Stimulated activated CD4-positive, alpha-beta T cell treated with anti-CD3 and anti-CD28 coated beads, Interleukin-1b, Interleukin-23, amount 100 ng/mL, for 4 hours (primary cell): ENCODE data around the gene DARS2.
"Not testable (repeated sequence)": the region's sequence is repeated elsewhere in the genome, so short reads cannot be mapped to it uniquely, and the experiment has no call there.

ENCODE experiments used
- DNase-seq, 2 donors: peaks; one replicate each; pipeline ENCODE4 v3.0.0-alpha.2; 2020; ENCODE audit warnings: low read depth in 2 of 2

The DARS2 gene

DNA sequence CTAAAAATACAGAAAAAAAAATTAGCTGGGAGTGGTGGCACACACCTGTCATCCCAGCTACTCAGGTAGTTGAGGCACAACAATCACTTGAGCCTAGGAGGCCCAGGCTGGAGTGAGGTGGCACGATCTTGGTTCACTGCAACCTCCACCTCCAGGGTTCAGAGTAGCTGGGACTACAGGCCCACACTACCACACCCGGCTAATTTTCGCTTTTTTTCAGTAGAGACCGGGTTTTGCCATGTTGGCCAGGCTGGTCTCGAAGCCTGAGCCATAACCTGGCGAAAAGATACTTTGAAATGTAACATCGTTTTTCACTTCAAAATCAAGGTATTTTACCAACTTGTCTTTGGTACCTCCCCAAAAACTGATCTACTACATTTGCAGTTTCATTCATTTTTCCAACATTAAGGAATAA lies 37.3 kb downstream of the DARS2 start:
- no peak for DNase-seq

DNA sequence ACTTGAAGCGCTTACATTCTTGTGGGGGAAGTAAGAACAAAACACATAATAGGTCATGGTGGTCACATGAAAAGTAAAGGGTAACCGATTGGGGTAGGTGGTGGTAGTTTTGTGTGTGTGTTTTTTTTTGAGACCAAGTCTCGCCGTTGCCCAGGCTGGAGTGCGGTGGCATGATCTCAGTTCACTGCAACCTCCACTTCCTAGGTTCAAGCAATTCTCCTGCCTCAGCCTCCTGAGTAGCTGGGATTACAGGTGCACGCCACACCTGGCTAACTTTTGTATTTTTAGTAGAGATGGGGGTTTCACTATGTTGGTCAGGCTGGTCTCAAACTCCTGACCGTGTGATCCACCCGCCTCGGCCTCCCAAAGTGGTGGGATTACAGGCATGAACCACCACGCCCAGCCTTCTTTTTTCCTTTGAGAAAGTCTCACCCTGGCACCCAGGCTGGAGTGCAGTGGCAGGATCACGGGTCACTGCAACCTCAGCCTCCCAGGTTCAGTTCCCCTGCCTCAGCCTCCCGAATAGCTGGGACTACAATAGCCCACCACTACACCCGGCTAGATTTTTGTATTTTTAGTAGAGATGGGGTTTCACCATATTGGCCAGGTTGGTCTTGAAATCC lies 37.8 kb downstream of the DARS2 start:
- peak in 1 of 2 donors; percentile 29 for DNase-seq

DNA sequence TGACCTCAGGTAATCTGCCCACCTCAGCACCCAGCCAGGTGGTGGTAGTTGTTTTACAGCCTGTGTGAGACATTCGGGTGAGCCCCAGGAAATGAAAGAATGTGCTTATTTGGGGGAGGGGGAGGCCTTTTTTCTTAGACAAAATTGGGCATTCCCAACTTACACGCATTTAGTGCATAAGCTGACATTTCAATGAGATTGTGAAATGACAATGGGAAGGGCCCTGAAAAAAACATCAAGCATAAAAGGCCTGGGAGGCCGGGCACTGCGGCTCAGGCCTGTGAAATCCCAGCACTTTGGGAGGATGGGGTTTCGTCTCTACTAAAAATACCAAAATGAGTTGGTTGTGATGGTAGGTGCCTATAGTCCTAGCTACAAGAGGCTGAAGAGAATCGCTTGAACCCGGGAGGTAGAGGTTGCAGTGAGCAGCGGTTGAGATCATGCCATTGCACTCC lies 38.3 kb downstream of the DARS2 start:
- DNase-seq, result no peak

DNA sequence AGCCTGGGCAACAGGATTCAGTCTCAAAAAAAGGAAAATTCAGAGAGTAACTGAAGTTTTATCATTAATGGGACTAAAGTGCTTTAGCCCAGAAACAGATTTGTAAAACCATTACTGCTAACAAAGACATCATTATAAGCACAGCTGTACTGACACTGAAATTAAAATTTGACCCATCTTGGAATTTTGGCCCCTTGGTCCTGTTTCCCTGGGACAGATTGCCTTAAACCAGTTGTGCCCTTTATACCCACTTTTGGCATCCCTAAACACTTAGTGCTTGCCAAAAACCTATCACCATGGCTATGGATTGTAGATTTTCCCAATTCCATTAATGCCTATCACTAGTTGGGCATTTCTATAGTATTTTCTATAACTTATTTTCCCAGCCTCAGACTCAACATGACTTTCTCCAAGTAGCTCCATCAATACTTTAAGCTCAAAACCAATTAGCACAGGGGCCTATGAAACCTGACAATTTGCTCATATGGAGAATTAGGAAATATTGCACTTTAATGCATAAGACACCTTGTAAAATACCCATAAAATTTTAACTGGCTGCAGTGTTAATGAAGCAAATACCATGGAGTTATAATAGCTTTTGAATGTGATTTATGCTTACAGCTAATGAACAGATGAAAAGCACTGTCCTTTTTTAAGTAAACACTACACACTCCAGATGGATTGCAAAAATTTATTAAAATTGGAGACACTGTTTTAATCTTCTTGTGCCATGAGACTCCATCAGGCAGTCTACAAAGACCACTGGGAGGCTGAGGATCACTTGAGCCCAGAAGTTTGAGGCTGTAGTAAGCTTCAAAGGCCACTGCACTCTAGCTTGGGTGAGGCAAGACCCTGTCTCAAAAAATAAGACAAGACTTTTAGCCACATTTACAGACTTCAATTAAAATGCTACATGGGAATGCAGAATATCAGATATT lies 39.0 kb downstream of the DARS2 start:
- no peak for DNase-seq

DNA sequence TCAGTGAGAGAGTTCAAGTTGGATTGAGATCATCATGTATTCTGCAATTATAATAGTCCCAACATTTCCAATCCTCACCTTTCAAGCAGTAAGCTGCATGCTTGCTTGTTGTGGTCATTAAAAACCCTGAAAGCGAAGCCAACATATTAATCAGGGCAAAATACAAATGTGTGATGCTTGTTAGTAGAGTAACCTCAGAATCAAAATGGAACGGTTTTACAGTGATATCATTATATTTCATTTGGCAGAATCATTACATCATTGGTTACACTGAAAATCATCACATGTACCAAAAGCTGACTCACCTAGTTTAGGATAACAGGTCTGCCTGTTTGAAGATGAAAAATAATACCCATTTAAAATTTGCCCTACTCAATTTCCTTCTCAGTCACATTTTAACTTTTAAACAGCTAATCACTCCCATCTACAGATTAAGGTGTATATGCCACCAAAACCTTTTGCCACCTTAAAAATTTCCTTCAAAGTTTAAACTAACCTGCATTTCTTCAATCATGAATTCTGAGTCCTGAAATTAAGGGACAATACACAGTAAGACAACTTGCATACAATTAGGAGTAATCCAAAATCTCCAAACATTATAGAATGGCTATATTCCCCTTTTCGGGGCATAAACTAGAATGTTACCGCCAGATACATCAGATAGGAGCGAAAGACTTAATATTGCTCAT lies 39.9 kb downstream of the DARS2 start:
- no peak for DNase-seq

DNA sequence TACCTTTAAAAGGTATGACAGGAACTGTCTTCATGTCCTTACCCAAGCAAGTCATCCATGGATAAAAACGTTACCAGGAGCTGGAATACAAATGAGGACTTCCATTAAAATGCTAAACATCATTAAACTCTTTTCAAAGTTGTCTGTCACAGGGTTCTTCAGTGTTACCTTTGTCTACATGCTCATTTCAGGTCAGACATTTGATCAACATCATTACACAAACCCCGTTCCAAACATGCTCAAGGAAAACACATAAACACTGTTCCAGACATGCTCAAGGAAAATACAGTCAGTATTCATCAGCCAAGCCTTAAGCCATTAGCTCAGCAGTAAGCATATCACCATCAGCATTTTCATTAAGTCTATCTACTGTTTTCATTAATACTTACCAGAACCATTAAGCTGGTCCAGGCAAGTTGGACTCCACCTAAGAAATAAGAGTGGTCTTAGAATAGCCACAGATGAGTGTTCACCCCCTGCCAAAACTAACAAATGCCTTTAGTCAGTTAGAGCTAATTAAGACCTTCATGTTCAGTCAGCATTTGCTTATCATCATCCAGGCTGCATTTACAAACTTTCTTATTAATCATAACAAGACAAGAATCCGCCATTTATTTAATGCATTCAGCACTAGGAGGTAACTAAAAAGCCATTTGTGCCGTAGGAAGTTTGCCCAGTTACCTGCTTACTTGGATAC lies 41.1 kb downstream of the DARS2 start:
- DNase-seq, result no peak

DNA sequence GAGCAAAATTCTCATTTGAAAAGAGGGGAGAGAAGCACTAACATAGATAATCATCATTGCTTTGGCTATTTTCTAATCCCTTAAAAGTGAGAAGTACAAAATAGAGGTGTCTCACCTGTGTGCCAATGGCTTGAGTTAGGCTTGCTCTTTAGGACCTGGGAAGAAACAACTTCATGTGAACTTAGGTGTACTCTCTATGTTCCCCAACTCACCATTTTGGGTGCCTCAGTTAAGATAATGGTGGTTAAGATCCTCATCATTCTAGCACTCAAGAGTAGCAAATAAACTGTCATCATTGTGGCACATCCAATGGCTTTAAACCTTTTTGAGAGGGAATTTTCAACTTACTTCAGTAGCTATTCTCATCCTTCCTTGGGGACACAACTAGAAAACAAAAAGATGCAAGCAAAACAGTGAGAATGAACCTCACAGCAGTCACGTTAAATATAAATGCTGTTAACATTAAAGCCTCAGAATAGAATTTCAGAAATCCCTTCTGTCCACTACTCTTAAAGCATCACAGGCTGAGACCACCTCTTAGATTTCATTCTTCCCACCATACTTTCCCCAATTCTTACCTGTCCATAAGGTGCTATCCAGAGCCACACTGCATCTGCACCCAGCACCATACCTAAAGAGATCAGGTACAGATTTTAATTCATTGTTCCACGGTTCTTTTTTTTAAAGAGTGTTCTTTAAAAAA lies 42.1 kb downstream of the DARS2 start:
- DNase-seq, result no peak

DNA sequence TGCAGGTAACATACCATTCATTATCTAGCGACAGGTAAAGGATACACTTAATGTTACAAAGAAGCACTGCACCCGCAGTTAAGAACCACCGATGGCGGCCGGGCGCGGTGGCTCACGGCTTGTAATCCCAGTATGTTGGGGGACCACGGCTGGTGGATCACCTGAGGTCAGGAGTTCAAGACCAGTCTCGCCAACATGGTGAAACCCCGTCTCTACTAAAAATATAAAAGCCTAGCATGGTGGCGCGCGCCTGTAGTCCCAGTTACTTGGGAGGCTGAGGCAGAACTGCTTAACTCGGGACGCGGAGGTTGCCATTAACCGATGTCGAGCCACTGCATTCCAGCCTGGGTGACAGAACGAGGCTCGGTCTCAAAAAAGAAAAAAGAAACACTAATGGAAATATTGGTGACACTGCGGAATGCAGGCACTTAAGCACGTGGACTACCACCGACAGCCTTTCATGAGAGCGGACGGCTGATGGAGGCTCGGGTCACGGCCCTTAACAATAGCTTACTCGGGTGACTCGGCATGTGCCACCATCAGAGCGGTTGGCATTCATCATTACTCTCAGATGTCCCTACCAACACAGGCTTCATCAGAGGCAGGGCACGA lies 42.8 kb downstream of the DARS2 start:
- no peak for DNase-seq

DNA sequence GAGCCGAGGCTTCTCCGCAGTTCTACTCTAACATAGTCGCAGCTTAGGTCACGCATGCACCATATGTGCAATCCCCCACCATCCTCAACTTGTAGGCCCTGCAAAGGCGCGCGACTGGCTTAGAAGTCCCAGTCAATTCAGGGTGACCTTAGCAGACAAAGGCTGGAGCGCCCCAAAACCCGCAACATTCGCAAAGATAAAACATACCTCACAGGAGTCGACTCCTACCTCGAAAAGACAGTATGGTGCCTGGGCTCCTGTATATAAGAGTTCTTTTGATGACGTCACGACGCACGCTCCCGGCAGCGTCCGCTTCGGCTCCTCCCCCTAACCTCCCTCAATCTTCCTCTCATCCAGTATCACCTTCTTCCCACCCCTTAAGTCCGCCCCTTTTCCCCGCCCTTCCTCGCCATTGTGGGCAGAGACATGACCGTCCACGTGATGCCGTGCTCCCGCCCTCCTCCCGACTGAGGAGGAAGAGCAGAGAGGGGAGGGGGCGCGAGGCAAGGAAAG lies 43.3 kb downstream of the DARS2 start, which contains the start of gene GAS5:
TSS of gene GAS5 (minus strand) at position 237 of the 513 bp plus-strand sequence.
- DNase-seq, result peak; percentile 98 to 99

DNA sequence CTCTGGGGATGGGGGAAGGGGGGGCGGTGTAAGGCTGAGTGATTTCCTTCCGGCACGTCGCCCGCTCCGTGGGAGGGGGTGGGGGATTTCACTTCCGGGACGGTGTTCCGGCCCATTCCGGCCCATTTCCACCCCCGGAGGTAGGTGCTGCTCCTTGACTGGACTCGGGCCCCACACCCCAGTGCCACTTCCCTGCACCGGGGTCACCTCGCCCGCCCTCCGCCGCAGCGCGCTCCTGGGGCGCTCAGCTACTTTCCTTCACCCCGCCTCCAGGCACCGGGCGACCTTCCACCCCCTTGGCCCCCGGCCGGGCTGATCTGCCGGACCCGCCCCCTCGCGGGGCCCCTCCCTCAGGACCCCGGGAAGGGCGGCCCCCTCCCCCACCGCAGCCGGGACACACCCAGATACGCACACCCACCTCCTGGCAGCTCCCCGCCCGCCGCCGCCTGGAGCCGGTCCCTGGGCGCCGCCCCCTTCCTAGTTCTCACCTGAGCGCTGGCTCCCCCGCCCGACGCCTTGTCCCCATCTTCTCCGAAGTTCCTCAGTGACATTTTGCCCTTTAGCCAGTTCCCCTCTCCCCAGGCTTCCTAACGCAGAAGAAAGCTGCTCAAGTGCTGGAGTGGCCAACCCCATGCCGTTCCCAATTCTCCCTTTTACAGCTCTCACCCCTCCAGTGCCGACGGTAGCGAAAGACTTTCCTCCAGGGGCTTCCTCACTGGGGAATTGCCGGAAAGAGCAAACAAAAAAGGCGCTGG lies 44.0 kb downstream of the DARS2 start, which contains the start of gene ZBTB37:
TSS of gene ZBTB37 (plus strand) at position 115 of the 755 bp plus-strand sequence. CDS start 1,846 bp downstream, outside the sequence.
- DNase-seq, result peak; percentile 86 to 95

DNA sequence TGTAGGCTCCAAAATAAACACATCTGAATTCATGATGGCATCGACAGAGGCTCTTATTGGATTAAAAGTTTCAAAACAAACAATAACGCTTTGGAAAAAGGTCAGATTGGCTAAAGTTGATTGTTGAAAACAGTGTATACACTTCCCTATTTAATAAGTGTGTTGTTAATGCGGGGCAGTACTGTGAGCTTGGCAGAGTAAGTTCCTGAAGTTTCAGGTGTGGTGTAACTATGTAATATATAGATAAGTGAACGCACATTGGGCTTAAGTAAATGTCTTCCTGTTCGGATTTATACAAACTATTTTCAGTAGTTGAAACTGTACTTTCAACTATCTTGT lies 44.5 kb downstream of the DARS2 start:
- no peak for DNase-seq

DNA sequence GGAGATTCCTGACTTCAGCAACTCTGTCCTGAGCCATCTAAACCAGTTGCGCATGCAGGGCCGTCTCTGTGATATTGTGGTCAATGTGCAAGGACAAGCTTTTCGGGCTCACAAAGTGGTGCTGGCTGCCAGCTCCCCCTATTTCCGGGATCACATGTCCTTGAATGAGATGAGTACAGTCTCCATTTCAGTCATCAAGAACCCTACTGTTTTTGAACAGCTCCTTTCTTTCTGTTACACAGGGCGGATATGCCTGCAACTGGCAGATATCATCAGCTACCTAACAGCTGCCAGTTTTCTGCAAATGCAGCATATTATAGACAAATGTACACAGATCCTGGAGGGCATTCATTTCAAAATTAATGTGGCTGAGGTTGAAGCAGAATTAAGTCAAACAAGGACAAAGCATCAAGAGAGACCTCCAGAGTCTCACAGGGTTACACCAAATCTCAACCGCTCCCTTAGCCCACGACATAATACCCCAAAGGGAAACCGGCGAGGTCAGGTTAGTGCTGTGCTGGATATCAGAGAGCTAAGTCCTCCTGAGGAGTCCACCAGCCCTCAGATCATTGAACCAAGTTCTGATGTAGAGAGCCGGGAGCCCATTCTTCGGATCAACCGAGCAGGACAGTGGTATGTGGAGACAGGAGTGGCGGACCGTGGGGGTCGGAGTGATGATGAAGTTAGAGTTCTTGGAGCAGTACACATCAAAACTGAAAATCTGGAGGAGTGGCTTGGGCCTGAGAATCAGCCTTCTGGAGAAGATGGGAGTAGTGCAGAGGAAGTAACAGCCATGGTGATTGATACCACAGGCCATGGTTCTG lies 46.0 kb downstream of the DARS2 start:
- DNase-seq, result no peak

DNA sequence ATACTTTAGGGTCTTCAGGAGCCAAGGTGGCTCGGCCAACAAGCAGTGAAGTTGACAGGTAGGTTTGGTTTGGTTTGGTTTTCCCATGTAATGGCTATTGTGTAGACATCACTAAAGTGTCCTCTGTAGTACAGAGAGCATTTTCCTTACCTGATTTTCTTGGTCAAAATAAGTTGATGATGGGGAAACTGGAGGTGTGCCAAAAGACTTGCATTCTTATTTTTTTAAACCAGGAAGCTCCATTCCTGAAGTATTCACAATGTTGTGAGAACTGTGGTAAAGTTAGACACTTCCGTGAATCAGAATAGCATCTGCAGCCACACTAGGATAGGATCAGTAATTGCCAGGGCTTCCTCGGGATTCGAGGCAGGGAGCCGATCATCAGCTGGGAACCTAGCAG lies 46.6 kb downstream of the DARS2 start:
- no peak for DNase-seq

DNA sequence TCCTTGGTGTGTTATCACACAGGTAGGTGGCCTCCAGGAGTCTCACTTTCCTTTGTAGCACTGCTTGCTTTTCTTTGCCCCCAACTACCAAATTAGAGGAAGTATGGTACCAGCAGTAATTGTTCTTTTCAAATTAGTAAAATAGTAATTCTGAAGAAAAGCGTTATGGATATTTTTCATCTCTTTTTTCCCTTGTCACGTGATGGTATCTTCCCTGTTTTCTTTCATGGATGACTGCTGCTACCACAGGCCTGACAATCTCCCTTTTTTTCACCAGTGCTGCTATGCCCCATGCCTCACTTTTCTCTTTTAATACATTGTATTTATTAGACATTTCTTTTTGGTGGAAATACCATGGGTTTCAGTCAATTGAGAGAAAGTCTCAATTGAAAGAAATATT lies 47.0 kb downstream of the DARS2 start:
- DNase-seq, result no peak

DNA sequence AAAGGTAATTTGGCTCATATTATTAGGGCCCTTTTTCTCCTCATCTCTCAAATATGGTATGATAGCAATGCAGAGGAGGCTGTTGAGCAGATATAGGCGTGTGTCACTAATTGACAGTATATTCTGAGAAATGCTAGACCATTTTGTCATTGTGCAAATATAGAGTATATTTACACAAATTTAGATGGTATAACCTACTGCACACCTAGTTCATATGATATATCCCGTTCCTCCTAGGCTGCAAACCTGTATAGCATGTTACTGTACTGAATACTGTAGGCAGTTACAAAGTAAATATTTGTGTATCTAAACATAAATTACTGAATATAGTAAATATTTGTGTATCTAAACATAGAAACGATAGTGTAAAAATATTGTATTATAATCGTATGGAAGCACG lies 52.3 kb downstream of the DARS2 start:
- no peak for DNase-seq

DNA sequence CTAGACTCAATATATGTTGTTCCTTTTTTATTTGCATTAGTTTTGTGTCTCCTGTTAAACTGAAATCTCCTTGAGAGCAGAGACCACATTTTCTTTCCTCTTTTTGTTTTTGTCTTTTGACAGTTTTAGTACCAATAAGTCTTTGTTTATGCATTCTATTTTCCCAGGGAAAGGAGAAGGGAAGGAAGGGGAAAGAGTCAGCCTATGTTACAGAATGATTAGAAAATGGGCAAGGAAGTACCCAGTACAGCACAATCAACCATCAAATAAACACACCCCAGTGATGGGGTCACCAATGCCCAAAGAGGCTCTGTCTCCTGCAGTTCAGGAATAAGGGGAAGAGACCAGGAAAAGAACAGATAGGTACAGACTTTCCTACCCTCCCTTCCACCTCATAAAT lies 53.8 kb downstream of the DARS2 start:
- no peak for DNase-seq

DNA sequence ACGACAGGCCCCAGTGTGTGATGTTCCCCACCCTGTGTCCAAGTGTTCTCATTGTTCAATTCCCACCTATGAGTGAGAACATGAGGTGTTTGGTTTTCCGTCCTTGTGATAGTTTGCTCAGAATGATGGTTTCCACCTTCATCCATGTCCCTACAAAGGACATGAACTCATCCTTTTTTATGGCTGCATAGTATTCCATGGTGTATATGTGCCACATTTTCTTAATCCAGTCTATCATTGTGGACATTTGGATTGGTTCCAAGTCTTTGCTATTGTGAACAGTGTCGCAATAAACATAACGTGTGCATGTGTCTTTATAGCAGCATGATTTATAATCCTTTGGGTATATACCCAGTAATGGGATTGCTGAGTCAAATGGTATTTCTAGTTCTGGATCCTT lies 56.6 kb downstream of the DARS2 start:
- DNase-seq, result not testable (repeated sequence)

DNA sequence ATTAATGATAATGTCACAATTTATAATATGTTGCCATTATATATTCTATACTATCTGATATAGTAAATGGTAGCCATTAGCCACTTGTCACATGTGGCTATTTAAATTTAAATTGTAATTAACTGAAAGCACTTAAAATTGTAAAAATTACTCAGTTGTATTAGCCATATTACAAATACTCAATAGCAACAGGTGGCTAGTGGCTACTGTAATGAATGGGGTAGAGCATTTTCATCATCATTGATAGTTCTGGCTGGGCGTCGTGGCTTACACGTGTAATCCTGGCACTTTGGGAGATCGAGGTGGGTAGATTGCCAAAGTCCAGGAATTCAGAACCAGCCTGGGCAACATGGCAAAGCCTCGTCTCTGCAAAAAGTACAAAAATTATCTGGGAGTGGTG lies 60.2 kb downstream of the DARS2 start:
- no peak for DNase-seq
